GM18867 (cell line): Measurements from ENCODE around the gene COBLL1.
"Not testable (repeated sequence)": the region's sequence is repeated elsewhere in the genome, so short reads cannot be mapped to it uniquely, and the experiment has no call there.

Experiments
- ATAC-seq: cut with Tn5 transposase; IDR thresholded peaks from one replicate; pipeline ENCODE4 v1.9.1; 2021; ENCODE audit warnings: mild to moderate bottlenecking, moderate library complexity; ENCODE audit not compliant: unreplicated experiment

Gene COBLL1

GRCh38 chr2:164722616-164723338, 118.8 kb downstream of the COBLL1 start:
- no peak for ATAC-seq

GRCh38 chr2:164721430-164721829, 120.2 kb downstream of the COBLL1 start:
- no peak for ATAC-seq

GRCh38 chr2:164719996-164720941, 121.4 kb downstream of the COBLL1 start:
- no peak for ATAC-seq

GRCh38 chr2:164717000-164717803, 124.4 kb downstream of the COBLL1 start:
- ATAC-seq = no peak

GRCh38 chr2:164714471-164714870, 127.2 kb downstream of the COBLL1 start:
- ATAC-seq = no peak

GRCh38 chr2:164711766-164712138, 129.9 kb downstream of the COBLL1 start:
- no peak for ATAC-seq

- ATAC-seq = no peak
Observed at GRCh38 chr2:164710837-164711765, 130.5 kb downstream of the COBLL1 start.

GRCh38 chr2:164710252-164710836, 131.3 kb downstream of the COBLL1 start:
- not testable (repeated sequence) for ATAC-seq

- ATAC-seq = no peak
Observed at GRCh38 chr2:164706522-164706921, 135.1 kb downstream of the COBLL1 start.

- no peak for ATAC-seq
Observed at GRCh38 chr2:164705412-164706167, 136.0 kb downstream of the COBLL1 start.

GRCh38 chr2:164703915-164704706, 137.5 kb downstream of the COBLL1 start:
- ATAC-seq = no peak

- no peak for ATAC-seq
Observed at GRCh38 chr2:164701565-164701964, 140.1 kb downstream of the COBLL1 start.

GRCh38 chr2:164700390-164700789, 141.2 kb downstream of the COBLL1 start:
- no peak for ATAC-seq

- no peak for ATAC-seq
Observed at GRCh38 chr2:164697688-164698461, 143.7 kb downstream of the COBLL1 start.

GRCh38 chr2:164696634-164697033, 145.0 kb downstream of the COBLL1 start:
- peak; percentile 53 for ATAC-seq

GRCh38 chr2:164694275-164694695, 147.3 kb downstream of the COBLL1 start:
- ATAC-seq = no peak

GRCh38 chr2:164693834-164694233, 147.8 kb downstream of the COBLL1 start:
- no peak for ATAC-seq
